ENCODE measurements around the gene PROM2. TPM values are rescaled to one million over a fixed set of nuclear protein-coding genes. Genes with fewer than 3 reads are reported as not detected.

The PROM2 gene
- total and polyA plus RNA-seq, 2 experiments from 2014 or later: 2.1 to 2.2 TPM

- TF ChIP-seq ZNF114 (CRISPR knock-in tag; IDR thresholded peaks at IDR 0.05): no peak
- TF ChIP-seq JUNB (IDR thresholded peaks at IDR 0.05; ENCODE audit: unreplicated experiment): no peak
- no peak for TF ChIP-seq NANOG (IDR thresholded peaks at IDR 0.05; ENCODE audit: borderline replicate concordance)
- no peak for TF ChIP-seq CTCF (conservative IDR thresholded peaks at IDR 0.05; ENCODE audit: low read depth in 2 of 2)
- no peak for TF ChIP-seq EZH2phosphoT487 (IDR thresholded peaks at IDR 0.05; ENCODE audit: unreplicated experiment)
Measured at GRCh38 chr2:95337829-95338228, 63.6 kb downstream of the PROM2 start (continued).

Other genes starting within 250 kb of the PROM2 start
- gene MAL, start 248.7 kb upstream of the PROM2 start, total RNA-seq (2014; rRNA removed; shearing (Covaris generic)): 0.24 and 2.6 TPM in 2 replicates
- gene MAL, start 248.7 kb upstream of the PROM2 start, polyA plus RNA-seq (2016; fragmentation: Nextera tagmentation; extraction: Ambion mirVana): 0.31 TPM in 1 of 2 replicates, not detected in the other
- 51.9 and 57.8 TPM in 2 replicates for gene MRPS5, start 152.6 kb upstream of the PROM2 start, total RNA-seq (2014; rRNA removed; shearing (Covaris generic))
- gene MRPS5, start 152.6 kb upstream of the PROM2 start, polyA plus RNA-seq (2016; fragmentation: Nextera tagmentation; extraction: Ambion mirVana): 75.6 and 79.0 TPM in 2 replicates
- 5.7 and 7.2 TPM in 2 replicates for gene ZNF514, start 114.6 kb upstream of the PROM2 start, total RNA-seq (2014; rRNA removed; shearing (Covaris generic))
- gene ZNF514, start 114.6 kb upstream of the PROM2 start, polyA plus RNA-seq (2016; fragmentation: Nextera tagmentation; extraction: Ambion mirVana): 8.3 and 9.3 TPM in 2 replicates
- 2.5 and 3.4 TPM in 2 replicates for gene ZNF2, start 108.6 kb upstream of the PROM2 start, total RNA-seq (2014; rRNA removed; shearing (Covaris generic))
- 1.3 and 2.0 TPM in 2 replicates for gene ZNF2, start 108.6 kb upstream of the PROM2 start, polyA plus RNA-seq (2016; fragmentation: Nextera tagmentation; extraction: Ambion mirVana)
- 13.3 and 17.9 TPM in 2 replicates for gene ZNF892, start 66.9 kb upstream of the PROM2 start, total RNA-seq (2014; rRNA removed; shearing (Covaris generic))
- 2.2 and 2.7 TPM in 2 replicates for gene ZNF892, start 66.9 kb upstream of the PROM2 start, polyA plus RNA-seq (2016; fragmentation: Nextera tagmentation; extraction: Ambion mirVana)
- 0.83 and 2.6 TPM in 2 replicates for gene KCNIP3, start 22.9 kb downstream of the PROM2 start, total RNA-seq (2014; rRNA removed; shearing (Covaris generic))
- gene KCNIP3, start 22.9 kb downstream of the PROM2 start, polyA plus RNA-seq (2016; fragmentation: Nextera tagmentation; extraction: Ambion mirVana): 0.32 and 0.45 TPM in 2 replicates
- gene FAHD2A, start 128.3 kb downstream of the PROM2 start, total RNA-seq (2014; rRNA removed; shearing (Covaris generic)): 48.1 and 51.0 TPM in 2 replicates
- gene FAHD2A, start 128.3 kb downstream of the PROM2 start, polyA plus RNA-seq (2016; fragmentation: Nextera tagmentation; extraction: Ambion mirVana): 26.8 and 27.6 TPM in 2 replicates
- 0.66 TPM in 1 of 2 replicates, not detected in the other for gene TRIM43B, start 210.3 kb downstream of the PROM2 start, total RNA-seq (2014; rRNA removed; shearing (Covaris generic))
- 0.12 and 0.44 TPM in 2 replicates for gene TRIM43B, start 210.3 kb downstream of the PROM2 start, polyA plus RNA-seq (2016; fragmentation: Nextera tagmentation; extraction: Ambion mirVana)

Measured in GM23338 (cell line).